A375 (cell line): ENCODE data around the gene MYOZ1. TPM values are rescaled to one million over a fixed set of nuclear protein-coding genes. Genes with fewer than 3 reads are reported as not detected.

Experiments used
- total RNA-seq: library from RNA; depleted of rRNA; stranded (reverse); fragments of >200 nt; shearing (Covaris generic); gene quantifications from 2 replicates; pipeline ENCODE4 v1.2.3, GENCODE V29; 2014; rRNA removed

MYOZ1 gene
- 0.41 TPM in 1 of 2 replicates, not detected in the other for total RNA-seq

GRCh38 chr10:73641328-73642060, at the start of gene MYOZ1:
Gene MYOZ1, minus strand, starts transcription at chr10:73641474. Its CDS starts 1,457 bp downstream, at chr10:73640017.

GRCh38 chr10:73655990-73656298, 14.7 kb upstream of the MYOZ1 start, which contains the start of gene SYNPO2L:
Gene SYNPO2L, minus strand, starts transcription at chr10:73656029. Its CDS starts 107 bp downstream, at chr10:73655922.

GRCh38 chr10:73590881-73591799, 50.1 kb downstream of the MYOZ1 start, which contains the start of gene USP54:
Gene USP54, minus strand, starts transcription at chr10:73591342. Its CDS starts 15,684 bp downstream, at chr10:73575658.

Other genes with a start within 250 kb of the MYOZ1 start
- gene ANXA7, start 227.4 kb downstream of the MYOZ1 start, total RNA-seq: 30.1 and 39.1 TPM in 2 replicates
- gene MSS51, start 207.9 kb downstream of the MYOZ1 start, total RNA-seq: 0.69 and 0.94 TPM in 2 replicates
- gene PPP3CB, start 145.4 kb downstream of the MYOZ1 start, total RNA-seq: 6.2 and 7.3 TPM in 2 replicates
- 7.3 and 8.1 TPM in 2 replicates for gene USP54, start 50.1 kb downstream of the MYOZ1 start, total RNA-seq
- not detected in 2 replicates for gene SYNPO2L, start 14.6 kb upstream of the MYOZ1 start, total RNA-seq
- 2.3 and 2.9 TPM in 2 replicates for gene AGAP5, start 56.6 kb upstream of the MYOZ1 start, total RNA-seq
- 40.6 and 44.4 TPM in 2 replicates for gene SEC24C, start 102.9 kb upstream of the MYOZ1 start, total RNA-seq
- 27.0 and 41.9 TPM in 2 replicates for gene CHCHD1, start 140.6 kb upstream of the MYOZ1 start, total RNA-seq
- 37.5 and 41.4 TPM in 2 replicates for gene ZSWIM8, start 144.1 kb upstream of the MYOZ1 start, total RNA-seq
- 15.4 and 23.6 TPM in 2 replicates for gene NDST2, start 170.1 kb upstream of the MYOZ1 start, total RNA-seq
- 11.4 and 18.1 TPM in 2 replicates for gene CAMK2G, start 233.1 kb upstream of the MYOZ1 start, total RNA-seq